Epithelial cell of proximal tubule (primary cell): ENCODE results near the gene OGFOD1. TPM values are rescaled to one million over a fixed set of nuclear protein-coding genes. Genes with fewer than 3 reads are reported as not detected.

Experiments
- DNase-seq: peaks from one replicate; pipeline ENCODE4 v3.0.0-alpha.2; 2011; ENCODE audit warnings: low read depth
- H3K4me3 ChIP-seq: 2 replicates; pipeline ENCODE4 v1.5.1; 2011; ENCODE audit warnings: low read depth, mild to moderate bottlenecking, low read length
- total RNA-seq: library from RNA; depleted of rRNA; stranded (reverse); fragments of >200 nt; gene quantifications from 2 replicates; pipeline ENCODE4 v1.2.3, GENCODE V29; 2015
- TF ChIP-seq, protein P1 (sequence below): conservative IDR thresholded peaks from 2 replicates; pipeline ENCODE4 v1.5.1; 2012; ENCODE audit warnings: low read depth, mild to moderate bottlenecking, low read length

OGFOD1 gene
- total RNA-seq, 1 donor from 2014 or later, result 66.7 TPM

DNA sequence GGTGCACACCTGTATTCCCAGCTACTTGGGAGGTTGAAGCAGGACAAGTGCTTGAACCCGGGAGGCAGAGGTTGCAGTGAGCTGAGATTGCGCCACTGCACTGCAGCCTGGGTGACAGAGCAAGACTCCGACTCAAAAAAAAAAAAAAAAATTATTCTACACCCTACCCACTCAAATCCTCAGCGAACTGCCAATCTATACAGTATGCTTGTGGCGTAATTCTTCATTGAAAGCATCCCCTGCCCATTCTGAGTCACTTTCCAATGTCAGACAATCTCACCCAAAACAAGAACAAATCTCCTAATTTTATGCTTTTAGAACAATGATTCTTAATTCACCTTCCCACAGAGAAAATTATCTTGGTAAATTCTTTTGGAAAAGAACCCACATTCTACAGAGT lies 38.0 kb upstream of the OGFOD1 start:
- TF ChIP-seq, protein P1, sequence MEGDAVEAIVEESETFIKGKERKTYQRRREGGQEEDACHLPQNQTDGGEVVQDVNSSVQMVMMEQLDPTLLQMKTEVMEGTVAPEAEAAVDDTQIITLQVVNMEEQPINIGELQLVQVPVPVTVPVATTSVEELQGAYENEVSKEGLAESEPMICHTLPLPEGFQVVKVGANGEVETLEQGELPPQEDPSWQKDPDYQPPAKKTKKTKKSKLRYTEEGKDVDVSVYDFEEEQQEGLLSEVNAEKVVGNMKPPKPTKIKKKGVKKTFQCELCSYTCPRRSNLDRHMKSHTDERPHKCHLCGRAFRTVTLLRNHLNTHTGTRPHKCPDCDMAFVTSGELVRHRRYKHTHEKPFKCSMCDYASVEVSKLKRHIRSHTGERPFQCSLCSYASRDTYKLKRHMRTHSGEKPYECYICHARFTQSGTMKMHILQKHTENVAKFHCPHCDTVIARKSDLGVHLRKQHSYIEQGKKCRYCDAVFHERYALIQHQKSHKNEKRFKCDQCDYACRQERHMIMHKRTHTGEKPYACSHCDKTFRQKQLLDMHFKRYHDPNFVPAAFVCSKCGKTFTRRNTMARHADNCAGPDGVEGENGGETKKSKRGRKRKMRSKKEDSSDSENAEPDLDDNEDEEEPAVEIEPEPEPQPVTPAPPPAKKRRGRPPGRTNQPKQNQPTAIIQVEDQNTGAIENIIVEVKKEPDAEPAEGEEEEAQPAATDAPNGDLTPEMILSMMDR, result no peak
- DNase-seq, result no peak
- H3K4me3 ChIP-seq, result no peak overlapping the region

DNA sequence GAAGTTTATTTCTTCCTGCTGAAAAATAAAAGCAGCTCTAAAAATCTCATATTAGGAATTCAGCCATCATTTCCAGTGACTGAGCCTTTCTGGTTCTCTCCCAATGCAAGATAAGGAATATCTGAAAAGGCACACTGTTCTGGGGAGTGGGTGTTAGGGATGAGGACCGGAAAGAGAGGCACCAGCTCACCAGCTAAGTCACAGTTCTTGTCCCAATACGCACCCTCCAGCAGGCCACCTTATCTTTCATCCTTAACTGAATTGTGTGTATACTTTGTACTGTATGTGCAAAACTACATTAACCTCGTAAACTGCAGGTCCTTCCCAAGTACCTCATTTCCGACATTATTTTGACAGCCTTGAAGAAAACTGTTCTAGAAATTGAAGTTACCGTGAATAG lies 37.0 kb upstream of the OGFOD1 start:
- TF ChIP-seq, protein P1, result no peak
- H3K4me3 ChIP-seq, result no peak overlapping the region
- DNase-seq, result no peak

DNA sequence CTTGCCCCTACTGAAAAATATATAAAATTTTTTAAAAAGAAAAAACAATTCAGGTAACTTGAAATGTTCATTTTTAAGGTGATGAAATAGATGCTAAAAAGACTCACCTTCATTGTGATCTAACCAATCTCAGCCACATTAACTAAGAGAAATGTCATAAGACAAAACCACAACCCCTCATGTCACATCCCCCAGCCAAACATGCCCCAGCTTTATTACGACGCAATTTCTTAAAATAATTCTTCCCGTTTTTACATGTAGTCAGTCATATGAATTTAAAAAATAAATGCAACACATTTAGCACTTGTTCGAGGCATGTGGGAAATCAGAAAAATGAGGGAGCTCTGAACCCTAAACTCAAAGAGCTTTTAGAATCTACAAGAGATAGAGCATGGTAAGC lies 35.5 kb upstream of the OGFOD1 start:
- DNase-seq, result no peak
- H3K4me3 ChIP-seq, result no peak overlapping the region
- TF ChIP-seq, protein P1, result no peak

DNA sequence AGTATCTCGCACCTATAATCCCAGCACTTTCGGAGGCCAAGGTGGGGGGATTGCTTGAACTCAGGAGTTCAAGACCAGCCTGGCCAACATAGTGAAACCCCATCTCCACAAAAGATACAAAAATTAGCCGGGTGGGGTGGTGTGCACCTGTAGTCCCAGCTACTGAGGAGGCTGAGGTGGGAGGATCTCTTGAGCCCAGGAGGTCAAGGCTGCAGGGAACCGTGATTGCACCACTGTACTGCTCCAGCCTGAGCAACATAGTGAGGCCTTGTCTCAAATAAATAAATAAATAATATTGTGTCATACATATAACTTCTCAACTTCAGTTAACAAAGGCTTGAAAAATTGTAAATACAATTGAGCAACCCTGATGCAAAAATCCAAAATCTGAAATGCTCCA lies 34.2 kb upstream of the OGFOD1 start:
- TF ChIP-seq, protein P1, result no peak
- no peak for DNase-seq

DNA sequence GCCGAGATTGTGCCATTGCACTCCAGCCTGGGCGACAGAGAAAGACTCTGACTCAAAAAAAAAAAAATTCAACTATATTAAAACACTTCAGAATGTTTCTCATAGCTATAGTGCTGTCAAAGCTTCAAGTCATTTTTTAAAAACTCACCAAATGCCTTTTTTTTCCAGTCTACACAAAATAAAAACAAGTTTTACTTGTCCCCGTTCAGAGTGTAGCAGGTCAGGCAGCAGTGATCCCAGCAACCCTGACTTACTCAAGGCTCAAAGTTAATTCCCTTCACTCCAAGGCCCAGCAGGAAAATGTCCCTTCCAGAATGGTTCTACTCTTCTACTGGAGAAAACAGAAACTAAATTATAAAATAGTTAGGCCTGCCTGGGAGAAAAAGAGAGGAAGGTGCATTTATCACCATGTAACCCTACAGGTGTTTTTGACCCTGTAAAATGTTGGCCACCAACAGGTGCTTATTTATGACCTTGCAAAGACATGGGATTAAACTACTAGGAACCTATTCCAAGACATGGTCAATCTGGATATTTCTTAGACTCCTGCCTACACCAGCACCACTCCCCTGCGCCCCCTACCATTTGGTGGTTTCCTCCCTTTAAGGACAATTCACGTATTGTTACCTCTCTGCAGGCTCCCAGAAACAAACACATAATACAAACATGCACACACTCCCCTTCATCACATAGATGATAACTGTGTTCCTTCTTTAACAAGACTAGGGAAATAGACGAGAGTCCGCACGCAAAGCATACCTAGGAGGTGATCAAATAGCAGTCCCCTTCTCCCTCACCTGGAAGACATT lies 31.4 kb upstream of the OGFOD1 start:
- H3K4me3 ChIP-seq, result no peak overlapping the region
- no peak for DNase-seq
- TF ChIP-seq, protein P1, result no peak

More for the DNA sequence above, 34.2 kb upstream of the OGFOD1 start:
- H3K4me3 ChIP-seq, result no peak overlapping the region

DNA sequence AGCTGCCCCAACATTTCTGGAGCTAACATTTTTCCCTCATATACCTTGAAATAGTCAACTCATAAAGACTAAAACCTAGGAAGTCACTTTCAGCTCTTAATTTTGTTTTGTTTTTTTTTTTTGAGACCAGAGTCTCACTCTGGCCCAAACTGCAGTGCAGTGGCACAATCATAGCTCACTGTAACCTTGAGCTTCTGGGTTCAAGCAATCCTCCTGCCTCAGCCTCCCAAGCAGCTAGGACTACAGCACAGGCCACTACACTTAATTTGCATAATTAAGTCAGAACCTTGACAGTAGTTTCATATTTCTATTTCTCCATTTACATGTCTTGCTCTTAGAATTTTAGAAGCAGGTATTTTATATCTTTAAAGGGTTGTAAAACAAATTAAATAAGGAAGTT lies 30.7 kb upstream of the OGFOD1 start:
- no peak overlapping the region for H3K4me3 ChIP-seq
- TF ChIP-seq, protein P1, result no peak
- no peak for DNase-seq

DNA sequence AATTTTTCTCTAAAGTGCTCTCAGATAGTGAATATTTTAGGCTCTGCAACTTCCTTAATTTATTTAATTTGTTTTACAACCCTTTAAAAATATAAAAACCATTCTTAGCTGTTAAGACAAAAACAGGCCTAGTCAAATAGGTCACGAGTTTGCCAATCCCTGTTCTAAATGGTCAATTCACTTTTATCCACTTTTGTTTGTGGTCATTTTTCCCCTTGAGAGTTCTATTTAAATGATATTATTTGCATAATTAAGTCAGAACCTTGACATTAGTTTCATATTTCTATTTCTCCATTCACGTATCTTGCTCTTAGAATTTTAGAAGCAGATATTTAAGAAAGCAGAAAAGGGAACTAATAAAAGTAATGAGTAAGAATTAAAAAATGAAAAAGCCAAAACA lies 30.0 kb upstream of the OGFOD1 start:
- H3K4me3 ChIP-seq, result no peak overlapping the region
- TF ChIP-seq, protein P1, result no peak
- no peak for DNase-seq
